Occipital lobe (tissue), 2 donors: ENCODE data around the gene LCN10. TPM values are rescaled to one million over a fixed set of nuclear protein-coding genes. Genes with fewer than 3 reads are reported as not detected.
"Not testable (repeated sequence)": the region's sequence is repeated elsewhere in the genome, so short reads cannot be mapped to it uniquely, and the experiment has no call there.

Experiments
- DNase-seq: peaks from one replicate; lab custom pipeline; 2025; lab: John Stamatoyannopoulos, UW
- total RNA-seq: library from RNA; depleted of rRNA; stranded (reverse); fragments of >200 nt; gene quantifications from one replicate; pipeline ENCODE4 v1.2.3, GENCODE V29; 2014

The LCN10 gene
- total RNA-seq, 1 donor from 2014 or later, result not detected

GRCh38 chr9:136773386-136774044, 30.8 kb upstream of the LCN10 start:
- DNase-seq, result no peak

- DNase-seq, result no peak
These were observed 29.2 kb upstream of the LCN10 start for GRCh38 chr9:136771907-136772415.

DNA sequence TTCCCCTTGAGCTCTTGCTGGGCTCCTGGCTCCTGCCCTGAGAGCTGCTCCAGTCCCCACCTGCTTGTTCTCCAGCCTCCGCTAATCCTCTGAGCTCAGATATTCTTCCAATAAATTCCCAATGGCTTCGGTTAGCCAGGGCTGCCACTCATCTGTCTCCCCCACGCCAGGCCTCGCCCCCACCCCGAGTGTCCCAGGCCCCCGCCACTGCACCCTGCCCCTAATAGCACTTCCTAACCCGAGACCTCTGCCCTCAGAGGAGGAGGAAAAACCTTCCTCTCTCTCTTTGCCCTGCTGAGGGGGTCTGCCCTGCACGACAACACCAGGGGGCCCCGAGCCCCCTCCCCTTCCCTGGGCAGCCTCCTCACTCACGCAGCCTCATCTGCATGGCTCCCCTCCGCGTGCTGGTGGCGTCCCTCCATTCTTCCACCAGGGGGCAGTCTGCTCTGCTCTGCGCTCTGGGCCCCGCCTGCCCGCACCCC, 27.0 kb upstream of the LCN10 start:
- DNase-seq, result no peak

GRCh38 chr9:136766410-136767120, 23.8 kb upstream of the LCN10 start:
- DNase-seq, result not testable (repeated sequence)

- not testable (repeated sequence) for DNase-seq
These were observed 23.1 kb upstream of the LCN10 start for GRCh38 chr9:136765745-136766409.

- DNase-seq, result no peak
These were observed 22.3 kb upstream of the LCN10 start for GRCh38 chr9:136765041-136765440.

GRCh38 chr9:136764301-136764891, 21.7 kb upstream of the LCN10 start, which contains the start of gene LCN15:
Gene LCN15 (minus strand): TSS chr9:136764518. CDS start chr9:136764488, 30 bp downstream.
- no peak for DNase-seq

DNA sequence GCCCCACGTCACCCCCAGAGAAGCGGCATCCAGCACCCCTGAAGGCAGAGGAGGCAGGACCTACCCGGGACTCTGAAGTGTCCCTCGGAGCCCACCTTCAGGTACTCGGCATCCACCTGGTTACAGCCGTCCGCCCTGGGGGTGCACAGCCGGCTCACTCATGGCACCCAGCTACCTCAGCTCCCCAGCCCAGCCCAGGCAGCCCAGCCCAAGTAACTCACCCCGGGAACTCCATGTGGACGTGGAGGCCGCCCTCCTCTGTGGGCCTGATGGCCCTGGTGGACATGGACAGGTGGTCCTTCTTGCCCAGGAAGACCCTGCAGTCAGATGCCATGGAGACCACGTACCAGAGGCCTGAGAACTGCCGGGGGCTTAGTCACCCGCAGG, 20.9 kb upstream of the LCN10 start:
- no peak for DNase-seq

- DNase-seq, result no peak
These were observed 20.3 kb upstream of the LCN10 start for GRCh38 chr9:136762915-136763648.

DNA sequence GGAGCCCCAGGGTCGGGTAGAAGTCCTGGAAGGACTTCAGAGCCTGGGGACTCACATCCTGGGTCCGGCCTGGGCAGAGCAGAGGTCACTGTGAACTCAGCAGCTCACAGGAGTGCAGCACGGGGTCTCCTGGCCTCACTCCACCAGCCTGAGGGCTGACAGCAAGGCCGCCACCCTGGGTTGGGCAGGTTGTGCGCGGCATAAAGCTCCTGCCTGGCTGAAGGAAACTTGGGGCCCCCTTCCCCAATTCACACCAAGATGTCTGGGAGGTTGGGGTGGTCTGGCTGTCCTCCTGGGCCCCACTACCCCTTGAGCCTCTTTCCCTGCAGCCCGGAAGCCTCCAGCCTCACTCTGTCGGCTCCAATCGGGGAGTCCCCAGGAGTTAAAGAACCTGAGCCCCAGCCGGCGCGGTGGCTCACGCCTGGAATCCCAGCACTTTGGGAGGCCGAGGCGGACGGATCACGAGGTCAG, 19.5 kb upstream of the LCN10 start:
- DNase-seq, result no peak

DNA sequence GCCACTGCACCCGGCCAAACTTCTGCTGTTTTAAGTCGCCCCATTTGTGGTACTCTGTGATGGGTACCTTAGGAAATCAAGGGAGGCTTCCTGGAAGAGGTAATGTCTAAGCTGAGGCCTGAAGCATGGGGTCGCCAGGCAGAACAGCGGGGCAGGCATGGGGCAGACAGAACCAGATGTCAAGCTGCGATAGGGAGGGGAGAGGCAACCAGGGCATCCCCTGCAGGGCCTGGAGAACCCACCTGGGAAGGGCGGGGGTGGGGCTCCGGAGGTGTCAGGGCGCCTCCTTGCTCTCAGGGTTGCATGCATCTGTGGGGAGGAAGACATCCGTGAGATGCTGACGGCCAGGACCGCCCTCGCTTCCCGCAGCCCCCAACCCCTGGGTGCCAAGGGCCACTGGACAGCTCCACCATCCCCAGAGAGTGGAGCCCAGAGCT, 18.8 kb upstream of the LCN10 start:
- no peak for DNase-seq

DNA sequence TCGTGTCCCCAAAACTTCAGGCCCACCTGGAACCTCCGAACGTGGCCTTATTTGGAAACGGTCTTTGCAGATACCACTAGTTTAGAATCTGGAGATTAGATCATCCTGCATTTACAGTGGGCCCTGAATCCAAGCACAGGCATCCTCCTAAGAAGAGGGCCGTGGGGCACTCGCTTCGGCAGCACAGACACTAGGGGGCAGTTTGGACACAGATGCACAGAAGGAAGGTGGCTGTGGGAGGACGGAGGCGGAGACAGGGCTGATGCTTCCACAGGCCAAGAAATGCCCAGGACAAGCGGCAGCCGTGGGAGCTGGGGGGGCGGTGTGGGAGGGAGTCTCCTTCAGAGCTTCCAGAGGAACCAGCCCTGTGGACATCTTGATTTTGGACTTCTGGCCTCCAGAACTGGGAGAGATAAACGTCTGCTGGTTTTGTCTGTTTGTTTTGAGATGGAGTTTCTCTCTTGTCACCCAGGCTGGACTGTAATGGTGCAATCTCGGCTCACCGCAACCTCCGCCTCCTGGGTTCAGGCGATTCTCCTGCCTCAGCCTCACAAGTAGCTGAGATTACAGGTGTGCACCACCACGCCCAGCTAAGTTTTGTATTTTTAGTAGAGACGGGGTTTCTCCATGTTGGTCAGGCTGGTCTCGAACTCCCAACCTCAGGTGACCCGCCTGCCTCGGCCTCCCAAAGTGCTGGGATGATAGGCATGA, 18.2 kb upstream of the LCN10 start:
- DNase-seq, result peak; percentile 71

DNA sequence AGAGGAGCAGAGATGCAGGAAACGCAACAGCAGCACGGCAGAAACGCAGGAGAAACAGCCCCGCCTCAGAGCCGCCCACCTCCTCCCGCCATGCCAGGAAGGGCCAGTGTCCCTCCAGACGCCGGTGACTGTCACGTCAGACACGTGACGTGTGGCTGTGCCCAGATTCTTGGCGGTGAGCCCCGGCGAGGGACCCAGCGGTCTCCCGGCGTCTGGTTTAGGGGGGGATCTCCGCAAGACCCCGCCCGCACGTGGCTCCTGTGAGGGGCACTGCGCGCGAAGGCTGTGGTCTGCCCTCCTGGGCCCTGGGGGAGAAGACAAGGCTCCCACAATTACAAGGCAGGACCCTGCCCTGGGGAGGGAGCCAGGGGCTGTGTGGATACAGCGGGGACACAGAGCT, 17.7 kb upstream of the LCN10 start:
- DNase-seq, result no peak

DNA sequence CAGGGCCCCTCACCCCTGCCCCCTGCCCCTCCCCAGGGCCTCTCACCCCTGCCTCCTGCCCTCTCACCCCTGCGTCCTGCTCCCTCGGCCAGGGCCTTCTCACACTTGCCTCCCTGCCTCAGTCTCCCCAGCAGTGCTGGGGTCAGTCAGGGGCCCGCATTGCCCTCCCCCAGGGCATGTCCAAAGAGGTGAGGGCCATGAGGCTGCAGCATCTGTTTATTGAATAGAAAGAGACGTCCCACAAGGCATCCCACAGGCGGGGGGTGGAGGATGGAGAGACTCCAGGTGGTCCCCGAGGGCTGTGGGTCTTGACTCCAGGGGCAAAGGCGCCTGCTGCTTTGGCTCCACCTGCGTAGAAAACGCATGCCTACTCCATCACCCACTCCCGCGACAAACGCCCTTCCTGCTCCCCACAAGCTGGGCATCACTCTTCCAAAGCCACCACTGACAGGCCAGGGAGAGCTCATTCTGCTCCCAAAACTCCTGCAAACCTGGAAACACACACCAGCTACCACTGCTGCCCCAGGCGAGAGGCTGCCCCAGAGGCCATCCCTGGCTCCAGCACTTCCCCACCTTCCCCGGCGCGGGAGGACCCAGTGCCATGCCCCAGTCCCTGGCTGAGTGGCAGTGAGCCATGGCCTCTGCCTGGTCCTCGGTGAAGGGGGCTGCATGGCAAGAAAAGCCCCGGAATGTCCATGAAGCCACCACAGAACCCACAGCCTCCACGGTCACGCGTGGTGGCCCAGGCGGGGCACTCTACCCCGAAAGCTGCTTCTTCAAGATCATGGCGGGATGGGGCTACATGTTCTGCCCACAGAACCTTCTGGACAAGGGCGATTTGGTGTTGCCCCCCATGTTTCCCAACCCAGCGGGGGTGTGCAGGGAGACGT, 16.9 kb upstream of the LCN10 start:
- DNase-seq, result no peak

DNA sequence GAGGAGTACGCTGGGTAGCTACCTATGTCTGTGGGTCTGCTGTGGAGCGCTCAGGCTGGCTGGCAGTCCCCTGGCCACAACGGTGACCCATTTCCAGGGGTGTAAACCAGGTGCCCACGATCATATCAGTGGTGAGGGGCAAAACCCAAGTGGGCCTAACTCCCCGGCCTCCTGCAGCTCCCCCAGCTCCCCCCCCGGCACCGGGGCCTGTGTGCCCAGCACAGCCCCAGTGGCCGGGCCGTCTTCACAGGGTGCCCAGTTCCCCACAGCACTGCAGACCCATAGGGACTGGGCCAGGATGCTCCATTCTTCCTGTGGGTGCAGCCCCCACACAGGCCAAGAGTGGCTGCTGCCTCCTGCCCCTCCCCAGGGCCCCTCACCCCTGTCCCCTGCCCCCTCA, 16.3 kb upstream of the LCN10 start:
- no peak for DNase-seq

GRCh38 chr9:136757751-136758140, 15.0 kb upstream of the LCN10 start:
- DNase-seq, result no peak

DNA sequence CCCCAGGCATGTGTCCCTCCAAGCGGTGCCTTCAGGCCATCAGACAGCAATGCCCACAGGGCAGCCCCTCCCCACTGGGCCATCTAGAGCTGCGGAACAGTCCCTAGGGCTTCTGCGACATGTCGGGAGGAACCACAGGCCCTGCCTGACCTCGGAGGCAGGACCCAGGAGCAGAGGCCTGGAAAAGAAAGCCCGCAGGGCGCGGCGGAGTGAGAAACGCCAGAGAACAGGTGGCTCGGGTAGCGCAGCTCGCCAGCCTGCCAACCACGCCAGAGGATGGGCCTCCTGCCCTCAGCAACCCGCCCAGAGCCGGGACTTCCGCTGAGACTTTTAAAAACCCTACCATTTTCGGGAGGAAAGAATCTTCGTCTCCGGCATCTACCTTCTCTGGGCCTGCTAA, 14.6 kb upstream of the LCN10 start:
- no peak for DNase-seq

- no peak for DNase-seq
These were observed 14.1 kb upstream of the LCN10 start for GRCh38 chr9:136756836-136757235.

GRCh38 chr9:136756134-136756438, 13.3 kb upstream of the LCN10 start:
- no peak for DNase-seq
